Gastroesophageal sphincter (tissue), 4 donors: Measurements from ENCODE around the gene ETS2. TPM values are rescaled to one million over a fixed set of nuclear protein-coding genes. Genes with fewer than 3 reads are reported as not detected.

ENCODE experiments used
- ATAC-seq: fragments of 150-250 bp; one replicate; pipeline ENCODE4 v1.9.1; 2016; ENCODE audit warnings: mild to moderate bottlenecking, moderate library complexity
- H3K27ac ChIP-seq, 4 donors: fragments of 200-600 bp; sonication (generic) in 3 of 4; 1 replicate in 3 of 4; 2 replicates in 1 of 4; pipeline ENCODE4 v1.5.1; 2016 to 2019
- H3K27me3 ChIP-seq: fragments of 200-600 bp; sonication (generic); one replicate; pipeline ENCODE4 v1.5.1; 2019
- H3K36me3 ChIP-seq, 2 donors: fragments of 200-600 bp; sonication (generic); one replicate each; pipeline ENCODE4 v1.5.1; 2019; ENCODE audit warnings: control low read depth in 1 of 2
- H3K4me1 ChIP-seq, 3 donors: fragments of 200-600 bp; sonication (generic); 1 replicate in 2 of 3; 2 replicates in 1 of 3; pipeline ENCODE4 v1.5.1; 2016 to 2019; ENCODE audit warnings: control low read depth in 2 of 3
- H3K4me3 ChIP-seq, 2 donors: fragments of 200-600 bp; sonication (generic); one replicate each; pipeline ENCODE4 v1.5.1; 2019; ENCODE audit warnings: mild to moderate bottlenecking in 1 of 2, moderate library complexity in 1 of 2
- H3K9me3 ChIP-seq, 3 donors: fragments of 200-600 bp; sonication (generic); one replicate each; pipeline ENCODE4 v1.5.1; 2017 to 2019; ENCODE audit warnings: control low read depth in 2 of 3
- CTCF ChIP-seq, 4 experiments: fragments of 200-600 bp in 2 of 4; fragments of 450-650 bp in 2 of 4; sonication (generic) in 1 of 4; IDR thresholded peaks; one replicate each; pipeline ENCODE4 v1.5.1; 2017 to 2019; ENCODE audit warnings: antibody characterized with exemption in 4 of 4, mild to moderate bottlenecking in 2 of 4, moderate library complexity in 2 of 4
- EP300 ChIP-seq: sonication (generic); formaldehyde crosslinking; IDR thresholded peaks from one replicate; pipeline ENCODE4 v1.6.1; 2017; ENCODE audit warnings: antibody characterized with exemption, mild to moderate bottlenecking
- POLR2A ChIP-seq, 2 donors: fragments of 450-650 bp; IDR thresholded peaks; one replicate each; pipeline ENCODE4 v1.6.1; 2017; ENCODE audit warnings: antibody characterized with exemption in 2 of 2, mild to moderate bottlenecking in 2 of 2, moderate library complexity in 1 of 2
- POLR2AphosphoS5 ChIP-seq: sonication (generic); formaldehyde crosslinking; IDR thresholded peaks from one replicate; pipeline ENCODE4 v1.6.1; 2017; ENCODE audit warnings: antibody characterized with exemption
- WGBS, 2 donors: methylation state at CpG; one replicate each; pipeline ENCODE4 v1.1.5; 2018; ENCODE audit warnings: low coverage in 1 of 2; 5-methylcytosine and 5-hydroxymethylcytosine counted together
- total RNA-seq, 4 donors: library from RNA; depleted of rRNA; stranded (reverse); fragments of >200 nt; gene quantifications; one replicate each; pipeline ENCODE4 v1.1.0, GENCODE V29; 2016

ETS2 gene
- total RNA-seq, 4 donors from 2014 or later, result 50.9 to 169 (median 63.5) TPM

GRCh38 chr21:38760017-38760761, 45.5 kb upstream of the ETS2 start:
- Histone ChIP-seq H3K9me3 (no peaks in the 10 kb centered on the region), H3K27me3 (no peaks in the 10 kb centered on the region), H3K27ac (peak overlapping the region in 3 of 4 donors; percentile 39 to 65 (median 42)), H3K4me3 (no peak overlapping the region), H3K4me1 (peaks cover 3 to 61% (median 11%) of the 10 kb centered on the region in 3 donors), H3K36me3 (no peaks in the 10 kb centered on the region)
- TF ChIP-seq POLR2A (IDR thresholded peaks at IDR 0.05), result no peak
- TF ChIP-seq CTCF (IDR thresholded peaks at IDR 0.05), result no peak
- TF ChIP-seq EP300, result no peak
- no peak for TF ChIP-seq POLR2AphosphoS5
- WGBS, 2 donors, result 68 to 72% methylated on average over 6 to 13 of the region's 14 CpGs
- ATAC-seq, result no peak

GRCh38 chr21:38760762-38761155, 45.0 kb upstream of the ETS2 start:
- H3K4me1 ChIP-seq, result peaks cover 3 to 55% (median 11%) of the 10 kb centered on the region in 3 donors
- no peaks in the 10 kb centered on the region for H3K36me3 ChIP-seq
- no peaks in the 10 kb centered on the region for H3K27me3 ChIP-seq
- H3K4me3 ChIP-seq, result no peak overlapping the region
- H3K9me3 ChIP-seq, result no peaks in the 10 kb centered on the region
- TF ChIP-seq POLR2A (IDR thresholded peaks at IDR 0.05) (no peak), POLR2AphosphoS5 (no peak), EP300 (no peak), CTCF (IDR thresholded peaks at IDR 0.05) (no peak)
- no peak for ATAC-seq
- WGBS, 2 donors, result 85 to 100% methylated on average over 2 to 7 of the region's 7 CpGs
- peak overlapping the region in 3 of 4 donors; percentile 39 to 65 (median 42) for H3K27ac ChIP-seq

GRCh38 chr21:38761531-38761930, 44.2 kb upstream of the ETS2 start:
- 36 to 40% methylated on average over 4 of the region's 4 CpGs for WGBS, 2 donors
- Histone ChIP-seq H3K27ac (peak overlapping the region in 3 of 4 donors; percentile 18 to 65 (median 42)), H3K36me3 (no peaks in the 10 kb centered on the region), H3K9me3 (no peaks in the 10 kb centered on the region), H3K4me1 (peaks cover 3 to 47% (median 7%) of the 10 kb centered on the region in 3 donors), H3K4me3 (no peak overlapping the region), H3K27me3 (no peaks in the 10 kb centered on the region)
- no peak for ATAC-seq
- no peak for TF ChIP-seq POLR2A (IDR thresholded peaks at IDR 0.05)
- TF ChIP-seq EP300, result no peak
- no peak for TF ChIP-seq POLR2AphosphoS5
- no peak for TF ChIP-seq CTCF (IDR thresholded peaks at IDR 0.05)

GRCh38 chr21:38765056-38765455, 40.7 kb upstream of the ETS2 start:
- H3K9me3 ChIP-seq, result no peaks in the 10 kb centered on the region
- no peak for ATAC-seq
- no peaks in the 10 kb centered on the region for H3K27me3 ChIP-seq
- H3K36me3 ChIP-seq, result no peaks in the 10 kb centered on the region
- TF ChIP-seq POLR2A (IDR thresholded peaks at IDR 0.05) (no peak), CTCF (IDR thresholded peaks at IDR 0.05) (no peak), EP300 (no peak), POLR2AphosphoS5 (no peak)
- no peak overlapping the region for H3K4me3 ChIP-seq
- H3K4me1 ChIP-seq, result peaks cover under 1 to 41% (median 7%) of the 10 kb centered on the region in 3 donors
- no peak overlapping the region for H3K27ac ChIP-seq
- WGBS, 2 donors, result 87 to 90% methylated on average over 2 to 3 of the region's 6 CpGs
